ENCODE measurements around the gene HKDC1.
"Not testable (repeated sequence)": the region's sequence is repeated elsewhere in the genome, so short reads cannot be mapped to it uniquely, and the experiment has no call there.

Gene HKDC1

DNA sequence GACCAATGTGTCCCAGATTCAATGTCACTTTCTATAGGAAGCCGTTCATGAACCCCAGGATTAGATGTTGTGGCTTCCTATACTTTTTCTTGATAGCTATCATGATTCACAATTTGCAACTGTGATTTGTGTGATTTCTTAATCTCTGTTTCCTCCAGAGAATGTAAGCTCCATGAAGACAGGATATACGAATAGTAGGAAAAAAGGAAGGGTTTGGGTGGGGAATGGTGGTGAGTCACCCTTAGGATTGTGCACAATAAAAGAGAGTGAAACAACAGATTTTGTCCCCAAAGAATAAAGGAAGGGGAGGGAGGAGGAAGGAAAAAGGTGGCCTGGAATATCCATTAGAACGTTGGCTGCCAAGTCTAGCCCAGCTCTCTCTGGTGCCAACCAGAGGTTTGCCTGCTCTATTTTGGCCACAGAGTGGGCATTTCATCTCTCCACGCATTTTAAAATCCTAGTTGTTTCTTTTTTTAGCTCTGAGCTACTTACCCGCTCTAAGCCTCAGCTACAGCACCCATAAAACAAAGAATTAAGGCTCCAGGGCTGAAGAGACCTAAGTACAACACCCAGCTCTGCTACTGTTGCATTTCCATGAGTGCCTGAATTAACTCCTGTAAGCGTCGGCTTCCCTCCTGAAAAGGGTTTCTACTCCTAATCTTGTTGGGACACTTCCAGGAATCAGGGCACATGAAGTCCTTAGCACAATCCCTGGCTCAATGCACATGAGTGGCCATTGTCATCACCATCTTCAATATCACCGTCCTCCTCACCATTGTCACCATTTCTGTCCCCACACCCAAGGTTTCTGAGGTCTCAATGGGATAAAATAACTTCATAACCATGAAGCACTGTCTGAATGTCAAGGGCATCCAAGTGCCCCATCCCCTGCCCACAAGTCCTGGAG is 61.6 kb downstream of the HKDC1 start:
- DNase-seq (ENCODE audit: low read depth) = no peak

DNA sequence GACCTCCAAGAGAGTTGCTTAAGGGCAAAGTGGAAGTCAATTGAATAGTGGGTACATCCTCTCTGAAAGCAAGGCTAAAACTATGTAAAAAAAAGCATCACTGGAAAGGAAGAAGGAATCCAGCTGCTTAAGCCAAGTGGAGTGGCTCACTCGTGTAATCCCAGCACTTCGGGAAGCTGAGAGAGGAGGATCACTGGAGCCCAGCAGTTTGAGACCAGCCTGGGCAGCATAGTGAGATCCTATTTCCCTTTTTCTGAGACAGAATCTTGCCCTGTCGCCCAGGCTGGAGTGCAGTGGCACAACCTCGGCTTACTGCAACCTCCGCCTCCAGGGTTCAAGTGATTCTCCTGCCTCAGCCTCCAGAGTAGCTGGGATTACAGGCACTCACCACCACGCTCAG is 64.3 kb downstream of the HKDC1 start:
- not testable (repeated sequence) for DNase-seq (ENCODE audit: low read depth)

DNA sequence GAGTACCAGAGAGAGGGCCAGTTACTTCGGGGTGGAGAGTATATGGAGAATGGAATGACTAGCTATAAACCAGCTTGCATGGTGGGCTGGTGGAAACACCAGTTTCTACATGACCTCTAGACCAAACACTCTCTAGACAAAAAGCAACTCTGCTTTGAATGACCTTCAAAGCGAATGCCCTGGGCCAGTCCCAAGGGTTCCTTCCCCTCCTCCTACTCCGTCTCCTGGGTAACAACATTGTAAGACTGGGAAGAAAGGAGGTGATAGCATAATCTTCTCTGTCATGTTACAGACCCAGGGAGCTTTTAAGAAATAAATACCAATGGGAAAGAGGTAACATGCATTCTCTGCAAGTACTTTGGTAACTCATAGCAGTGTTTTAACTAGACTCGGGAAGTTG is 65.6 kb downstream of the HKDC1 start:
- no peak for DNase-seq (ENCODE audit: low read depth)

DNA sequence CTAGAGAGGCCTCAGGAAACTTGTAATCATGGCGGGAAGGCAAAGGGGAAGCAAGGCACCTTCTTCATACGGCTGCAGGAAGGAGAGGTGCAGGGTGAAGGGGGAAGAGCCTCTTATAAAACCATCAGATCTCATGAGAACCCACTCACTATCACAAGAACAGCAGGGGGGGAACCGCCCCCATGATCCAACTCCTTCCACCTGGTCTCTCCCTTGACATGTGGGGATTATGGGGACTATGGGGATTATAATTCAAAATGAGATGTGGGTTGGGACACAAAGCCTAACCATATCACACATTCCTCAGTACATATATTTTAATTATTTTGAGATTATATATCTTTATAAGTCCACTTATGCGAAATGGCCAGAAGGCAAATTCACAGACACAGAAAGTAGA is 67.0 kb downstream of the HKDC1 start:
- no peak for DNase-seq (ENCODE audit: low read depth)

DNA sequence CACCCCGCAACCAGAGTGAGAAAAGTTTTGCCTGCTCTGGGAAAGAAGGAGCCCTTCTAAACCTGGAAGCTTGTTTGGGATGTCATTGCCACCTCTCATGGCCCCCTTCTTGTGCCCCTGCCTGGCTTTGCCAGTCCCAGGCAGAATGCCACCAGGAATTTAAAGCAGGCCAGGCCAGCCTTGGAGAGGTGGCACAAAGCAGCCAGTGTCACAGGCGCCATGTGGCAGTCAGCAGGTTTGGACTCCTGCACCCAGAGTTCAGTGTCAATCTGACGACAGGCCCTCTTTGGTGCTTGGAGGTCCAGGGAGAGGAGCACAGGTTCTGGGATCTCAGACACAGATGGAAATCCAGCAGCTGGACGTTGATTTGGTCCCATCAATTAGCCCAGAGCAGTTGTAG is 70.9 kb downstream of the HKDC1 start:
- DNase-seq (ENCODE audit: low read depth) = no peak

DNA sequence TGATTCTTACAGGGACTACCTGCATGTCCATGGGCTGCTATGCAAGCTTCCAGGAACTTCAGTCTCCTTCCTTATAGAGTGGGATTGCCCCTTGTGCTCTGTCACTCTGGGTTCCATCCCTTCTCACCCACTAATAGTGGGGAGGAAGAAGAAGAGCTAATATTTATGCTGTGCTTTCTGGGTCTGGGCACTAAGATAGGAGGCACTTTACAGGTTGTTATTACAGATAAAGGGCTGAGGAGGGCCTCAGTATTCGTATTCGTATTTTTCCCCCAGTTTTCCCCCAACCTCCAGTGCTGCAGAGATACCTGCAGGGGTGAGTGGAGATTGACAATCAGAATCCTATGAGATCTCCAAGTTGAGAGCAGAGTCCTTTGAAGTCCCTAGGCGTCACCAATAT is 72.3 kb downstream of the HKDC1 start:
- no peak for DNase-seq (ENCODE audit: low read depth)

DNA sequence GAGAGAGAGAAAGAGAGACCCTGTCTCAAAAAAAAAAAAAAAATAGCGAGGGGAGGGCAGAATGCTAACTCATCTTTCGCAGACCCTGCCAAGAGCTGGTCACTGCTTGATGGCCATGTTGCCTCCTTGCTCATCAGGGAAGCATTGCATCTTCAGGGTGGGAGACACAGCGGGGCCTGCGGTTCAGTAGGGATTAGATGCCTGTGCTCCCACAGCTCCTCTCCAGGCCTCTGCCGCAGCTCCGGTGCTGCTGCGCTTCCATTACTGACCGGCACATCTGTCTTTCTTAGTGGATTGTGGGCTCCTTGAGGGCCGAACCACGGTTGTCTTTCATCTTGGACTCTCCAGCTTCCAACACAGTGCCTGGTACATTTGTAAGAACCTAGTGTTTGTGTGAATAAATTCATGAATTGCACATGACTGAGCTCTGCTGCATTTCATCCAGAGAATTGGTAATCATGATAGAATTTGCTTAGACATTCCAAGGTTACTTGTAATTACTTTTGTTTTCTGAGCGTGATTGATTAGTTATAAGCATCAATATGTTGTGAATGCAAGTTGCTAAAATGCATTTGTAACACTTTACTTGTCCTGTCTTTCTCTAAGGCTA is 75.0 kb downstream of the HKDC1 start:
- DNase-seq (ENCODE audit: low read depth) = no peak

DNA sequence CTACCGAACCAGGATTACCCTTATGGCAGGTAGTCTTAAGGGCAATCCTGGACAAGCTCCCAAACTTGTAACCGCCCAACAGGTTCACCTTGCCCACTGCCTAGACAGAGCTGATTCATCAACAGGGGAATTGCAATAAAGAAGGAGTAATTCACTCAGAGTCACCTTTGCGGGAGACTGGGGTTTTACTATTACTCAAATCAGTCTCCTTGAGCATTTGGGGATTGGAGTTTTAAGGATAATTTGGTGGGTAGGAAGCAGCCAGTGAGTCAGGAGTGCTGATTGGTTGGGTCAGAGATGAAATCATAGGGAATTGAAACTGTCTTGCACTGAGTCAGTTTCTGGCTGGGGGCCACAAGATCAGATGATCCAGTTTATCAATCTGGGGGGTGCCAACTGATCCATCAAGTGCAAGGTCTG is 83.5 kb downstream of the HKDC1 start:
- DNase-seq (ENCODE audit: low read depth) = no peak

DNA sequence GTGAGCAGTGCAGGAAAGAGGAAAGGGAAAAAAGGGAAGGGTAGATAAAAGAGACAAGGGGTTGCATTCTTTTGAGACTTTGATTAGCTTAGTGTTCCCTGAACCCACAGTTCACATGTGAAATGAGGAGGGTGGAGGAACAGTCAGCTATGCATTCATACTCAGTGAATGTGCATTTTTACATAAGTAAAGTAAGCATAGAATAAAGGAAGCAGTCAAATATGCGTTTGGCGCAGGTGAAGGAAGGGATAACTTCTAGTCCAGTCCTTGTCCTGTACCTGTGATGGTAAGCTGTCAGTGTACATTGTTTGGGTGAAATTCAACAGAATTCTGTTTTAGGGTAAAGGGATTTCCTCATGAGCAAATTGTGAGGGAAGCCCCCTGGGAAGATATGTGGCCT is 86.3 kb downstream of the HKDC1 start:
- DNase-seq (ENCODE audit: low read depth) = no peak

DNA sequence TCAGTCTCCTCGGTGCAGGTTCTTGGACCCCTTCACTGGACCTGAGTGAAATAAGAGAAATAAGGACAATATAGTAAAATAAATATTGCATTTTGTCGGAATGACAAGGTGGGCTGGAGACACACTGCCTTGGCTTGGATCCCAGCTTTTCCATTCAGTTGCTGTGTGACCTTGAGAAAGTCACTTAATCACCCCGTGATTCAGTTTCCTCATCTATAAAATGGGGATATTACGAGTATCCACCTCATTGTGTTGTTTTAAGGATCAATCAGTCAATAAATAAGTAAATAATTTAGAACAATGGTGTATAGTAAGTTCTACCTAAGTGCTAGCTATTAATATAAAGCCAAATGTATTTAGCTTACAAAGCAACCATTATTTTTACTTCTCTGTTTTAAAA is 87.3 kb downstream of the HKDC1 start:
- DNase-seq (ENCODE audit: low read depth) = no peak

DNA sequence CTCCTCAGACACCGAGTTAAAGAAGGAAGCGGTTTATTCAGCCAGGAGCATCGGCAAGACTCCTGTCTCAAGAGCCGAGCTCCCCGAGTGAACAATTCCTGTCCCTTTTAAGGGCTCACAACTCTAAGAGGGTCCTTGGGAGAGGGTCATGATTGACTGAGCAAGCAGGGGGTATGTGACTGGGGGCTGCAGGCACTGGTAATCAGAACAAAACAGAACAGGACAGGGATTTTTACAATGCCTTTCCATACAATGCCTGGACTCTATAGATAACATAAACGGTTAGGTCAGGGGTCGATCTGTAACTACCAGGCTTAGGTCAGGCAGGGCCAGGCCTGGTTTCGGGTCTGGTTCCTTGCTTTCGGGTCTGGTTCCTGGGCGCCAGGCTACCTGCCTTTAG is 88.2 kb downstream of the HKDC1 start:
- not testable (repeated sequence) for DNase-seq (ENCODE audit: low read depth)

DNA sequence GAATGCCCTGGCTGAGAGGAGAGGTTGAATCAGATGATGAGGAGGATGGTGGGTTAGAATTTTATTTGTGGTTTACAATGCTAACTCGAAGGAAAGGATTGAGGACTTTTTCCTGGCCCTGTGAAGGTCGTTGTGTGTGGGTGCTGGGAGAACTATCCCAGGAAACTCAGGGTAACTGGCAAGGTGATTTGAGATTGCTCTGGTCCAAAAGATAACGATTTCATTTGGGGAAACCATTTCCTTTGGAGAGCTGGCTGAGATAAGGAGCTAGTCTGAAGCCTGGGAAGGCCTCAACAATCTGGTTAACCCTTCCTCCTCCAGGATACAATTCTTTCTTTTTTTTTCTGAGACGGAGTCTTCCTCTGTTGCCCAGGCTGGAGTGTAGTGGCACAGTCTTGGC is 91.2 kb downstream of the HKDC1 start:
- DNase-seq (ENCODE audit: low read depth) = no peak

DNA sequence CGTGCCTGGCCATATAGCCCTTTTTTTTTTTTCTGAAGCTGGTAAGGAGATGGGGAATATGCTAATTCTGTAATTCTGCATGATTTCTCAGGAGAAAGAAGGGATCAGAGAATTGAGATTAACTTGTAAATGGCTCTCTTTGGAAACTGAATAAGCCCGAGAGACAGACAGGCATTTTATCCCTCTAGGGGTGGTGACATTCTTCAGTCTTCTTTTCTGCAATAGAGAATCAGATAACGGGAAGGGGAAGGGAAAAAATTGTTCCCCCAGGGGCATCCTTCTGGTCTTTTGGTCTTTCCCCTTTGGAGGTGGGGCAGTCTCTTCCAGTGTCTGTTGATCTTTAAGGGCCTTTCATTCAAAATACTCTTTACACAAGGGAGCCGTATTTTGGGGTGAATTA is 92.4 kb downstream of the HKDC1 start:
- DNase-seq (ENCODE audit: low read depth) = no peak

DNA sequence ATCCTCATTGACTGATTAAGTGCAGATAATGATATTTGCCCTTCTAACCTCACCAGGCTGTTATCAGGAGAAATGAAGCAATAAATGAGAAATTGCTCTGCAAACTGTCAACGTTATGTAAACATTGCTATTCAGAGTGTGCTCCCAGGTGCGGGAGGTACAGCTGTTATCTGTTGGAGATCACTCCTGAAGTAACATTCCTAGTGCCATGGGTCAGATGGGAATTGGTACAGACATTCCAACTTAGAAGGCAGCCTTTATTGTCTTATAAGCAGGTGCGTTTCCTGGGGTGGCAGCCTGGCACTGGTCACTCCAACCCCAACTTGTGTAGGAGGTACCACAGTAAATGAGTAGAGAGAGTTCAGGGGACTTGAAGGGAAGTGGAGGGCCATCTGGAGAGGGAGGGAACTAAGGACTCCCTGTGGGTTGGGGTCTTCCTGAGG is 95.0 kb downstream of the HKDC1 start:
- DNase-seq (ENCODE audit: low read depth) = no peak

DNA sequence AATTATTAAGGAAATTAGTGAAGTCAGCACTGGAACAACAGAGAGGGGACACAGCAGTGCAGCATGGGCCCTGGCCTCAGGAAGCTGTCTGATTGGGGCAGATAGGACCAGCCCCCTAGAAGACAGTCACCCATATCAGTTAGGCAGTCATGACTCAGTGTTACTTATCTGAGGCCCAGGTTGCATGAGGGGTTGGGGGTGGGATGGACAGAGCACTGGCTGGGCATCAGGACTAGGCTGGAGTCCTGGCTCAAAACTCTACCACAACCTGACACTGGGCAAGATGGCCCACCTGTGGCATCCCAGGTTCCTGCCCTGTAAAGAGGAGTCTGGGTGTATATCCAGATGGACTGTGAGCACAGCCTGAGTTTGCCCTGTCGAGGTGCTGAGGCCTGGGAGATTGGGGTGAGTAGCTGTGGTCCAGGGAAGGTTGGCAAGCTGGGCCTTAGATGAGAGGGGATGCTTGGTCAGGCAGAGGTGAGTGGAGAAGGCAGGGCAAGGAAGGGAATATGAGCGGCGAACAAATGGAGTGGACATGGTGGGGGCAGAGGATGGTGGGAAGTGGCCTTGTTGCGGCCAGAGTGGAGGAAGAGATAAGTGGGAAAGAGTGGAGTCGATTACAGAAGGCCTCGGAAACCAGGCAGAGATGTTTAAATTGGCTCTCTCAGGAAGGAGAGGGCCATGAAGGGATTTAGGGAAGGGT is 95.6 kb downstream of the HKDC1 start:
- no peak for DNase-seq (ENCODE audit: low read depth)

DNA sequence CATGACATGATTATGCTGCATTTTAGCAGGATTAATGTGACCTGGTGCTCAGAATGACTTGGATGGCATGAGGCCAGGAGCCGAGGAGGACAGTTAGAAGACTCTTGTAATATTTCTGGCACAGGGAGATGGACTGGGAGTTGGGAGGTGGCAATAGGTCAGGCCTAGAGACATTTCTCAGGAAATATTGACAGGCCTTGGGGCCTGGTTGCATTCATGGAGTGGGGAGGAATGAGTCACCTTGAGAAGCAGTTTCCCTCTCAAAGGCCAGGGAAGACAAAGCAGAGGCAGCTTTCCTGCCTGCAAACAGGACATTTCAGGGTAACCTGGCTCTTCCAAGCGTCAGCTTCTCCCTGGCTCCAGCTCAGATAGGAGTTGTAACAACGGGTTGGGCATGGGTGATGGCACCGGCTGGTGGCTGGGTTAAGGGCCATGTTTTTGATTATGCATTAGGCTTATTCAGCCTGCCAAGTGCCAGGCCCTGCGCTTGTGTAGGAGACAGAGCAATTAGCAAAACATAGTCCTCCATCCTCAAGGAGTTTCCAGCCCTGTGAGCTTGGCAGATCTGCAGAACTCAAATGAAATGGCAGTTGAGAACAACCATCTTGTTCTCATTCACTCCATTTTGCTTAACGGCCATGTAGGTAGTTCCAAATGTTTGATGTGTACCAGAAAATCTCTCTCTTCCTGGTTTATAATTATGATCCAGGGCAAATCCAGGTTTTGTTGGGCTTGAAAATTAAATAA is 96.4 kb downstream of the HKDC1 start:
- DNase-seq (ENCODE audit: low read depth) = no peak
